ENCODE results near the gene KDM7A.
A peak's percentile ranks its signal among the peaks of the same experiment; 100 is the strongest.
"Not testable (repeated sequence)": the region's sequence is repeated elsewhere in the genome, so short reads cannot be mapped to it uniquely, and the experiment has no call there.

Gene KDM7A

DNA sequence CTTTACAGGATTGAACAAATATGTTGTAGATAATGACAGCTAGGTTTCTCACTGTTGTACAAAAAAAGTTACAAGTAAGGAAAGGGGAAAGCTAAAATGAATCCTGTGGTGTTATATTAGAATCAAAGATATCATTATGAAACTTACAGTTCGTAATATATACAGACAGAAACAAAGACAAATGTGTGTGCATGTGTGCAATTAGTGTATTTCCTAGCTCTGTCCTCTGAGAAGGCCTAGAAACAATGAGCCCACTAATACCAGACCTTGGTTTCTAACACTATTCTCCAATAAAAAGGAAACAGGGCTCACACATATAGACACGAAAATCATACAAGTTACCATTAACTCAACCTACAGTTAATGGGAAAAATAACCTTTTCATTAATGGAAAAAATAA lies 8.0 kb downstream of the KDM7A start:
- Histone ChIP-seq H3K4me3 (ENCODE audit: low read depth, low read length) (no peak overlapping the region), H3K4me1 (no peaks in the 10 kb centered on the region; the same call in 1 of the 2 replicates), H3K36me3 (no peaks in the 10 kb centered on the region), H3K9me3 (no peaks in the 10 kb centered on the region), H3K27me3 (no peaks in the 10 kb centered on the region)
- TF ChIP-seq, protein P1, sequence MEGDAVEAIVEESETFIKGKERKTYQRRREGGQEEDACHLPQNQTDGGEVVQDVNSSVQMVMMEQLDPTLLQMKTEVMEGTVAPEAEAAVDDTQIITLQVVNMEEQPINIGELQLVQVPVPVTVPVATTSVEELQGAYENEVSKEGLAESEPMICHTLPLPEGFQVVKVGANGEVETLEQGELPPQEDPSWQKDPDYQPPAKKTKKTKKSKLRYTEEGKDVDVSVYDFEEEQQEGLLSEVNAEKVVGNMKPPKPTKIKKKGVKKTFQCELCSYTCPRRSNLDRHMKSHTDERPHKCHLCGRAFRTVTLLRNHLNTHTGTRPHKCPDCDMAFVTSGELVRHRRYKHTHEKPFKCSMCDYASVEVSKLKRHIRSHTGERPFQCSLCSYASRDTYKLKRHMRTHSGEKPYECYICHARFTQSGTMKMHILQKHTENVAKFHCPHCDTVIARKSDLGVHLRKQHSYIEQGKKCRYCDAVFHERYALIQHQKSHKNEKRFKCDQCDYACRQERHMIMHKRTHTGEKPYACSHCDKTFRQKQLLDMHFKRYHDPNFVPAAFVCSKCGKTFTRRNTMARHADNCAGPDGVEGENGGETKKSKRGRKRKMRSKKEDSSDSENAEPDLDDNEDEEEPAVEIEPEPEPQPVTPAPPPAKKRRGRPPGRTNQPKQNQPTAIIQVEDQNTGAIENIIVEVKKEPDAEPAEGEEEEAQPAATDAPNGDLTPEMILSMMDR (IDR thresholded peaks at IDR 0.05; ENCODE audit: low read depth, low read length) = no peak
- no peak for DNase-seq

DNA sequence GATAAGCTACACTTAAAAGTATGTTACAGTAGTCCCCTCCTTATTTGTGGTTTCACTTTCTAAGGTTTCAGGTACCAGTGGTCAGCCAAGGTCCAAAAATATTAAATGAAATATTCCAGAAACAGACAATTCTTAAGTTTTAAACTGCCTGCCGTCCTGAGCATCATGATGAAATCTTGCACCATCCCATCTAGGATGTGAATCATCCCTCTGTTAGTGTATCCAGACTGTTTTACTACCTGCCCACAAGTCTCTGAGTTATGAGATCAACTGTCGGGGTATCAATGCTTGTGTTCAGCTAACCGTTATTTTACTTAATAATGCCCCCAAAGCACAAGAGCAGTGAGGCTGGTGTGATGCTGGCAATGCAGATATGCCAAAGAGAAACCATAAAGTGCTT lies 11.4 kb downstream of the KDM7A start:
- Histone ChIP-seq H3K36me3 (no peaks in the 10 kb centered on the region), H3K4me1 (peaks cover 4% of the 10 kb centered on the region), H3K27me3 (no peaks in the 10 kb centered on the region), H3K9me3 (no peaks in the 10 kb centered on the region), H3K4me3 (ENCODE audit: low read depth, low read length) (no peak overlapping the region)
- DNase-seq = no peak
- TF ChIP-seq, protein P1 (IDR thresholded peaks at IDR 0.05; ENCODE audit: low read depth, low read length) = no peak

DNA sequence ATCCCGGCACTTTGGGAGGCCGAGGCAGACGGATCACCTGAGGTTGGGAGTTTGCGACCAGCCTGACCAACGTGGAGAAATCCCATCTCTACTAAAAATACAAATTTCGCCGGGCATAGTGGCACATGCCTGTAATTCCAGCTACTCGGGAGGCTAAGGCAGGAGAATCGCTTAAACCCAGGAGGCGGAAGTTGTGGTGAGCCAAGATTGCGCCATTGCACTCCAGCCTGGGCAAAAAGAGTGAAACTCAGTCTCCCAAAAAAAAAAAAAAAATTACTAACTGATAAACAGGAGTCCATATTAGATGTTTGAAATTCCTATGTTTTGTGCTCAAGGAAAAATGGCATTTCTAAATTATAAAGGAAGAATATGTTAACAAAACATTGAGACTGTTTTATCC lies 14.7 kb downstream of the KDM7A start:
- not testable (repeated sequence) for H3K4me1 ChIP-seq; H3K9me3 ChIP-seq; H3K36me3 ChIP-seq; DNase-seq; H3K27me3 ChIP-seq; H3K4me3 ChIP-seq (ENCODE audit: low read depth, low read length)

DNA sequence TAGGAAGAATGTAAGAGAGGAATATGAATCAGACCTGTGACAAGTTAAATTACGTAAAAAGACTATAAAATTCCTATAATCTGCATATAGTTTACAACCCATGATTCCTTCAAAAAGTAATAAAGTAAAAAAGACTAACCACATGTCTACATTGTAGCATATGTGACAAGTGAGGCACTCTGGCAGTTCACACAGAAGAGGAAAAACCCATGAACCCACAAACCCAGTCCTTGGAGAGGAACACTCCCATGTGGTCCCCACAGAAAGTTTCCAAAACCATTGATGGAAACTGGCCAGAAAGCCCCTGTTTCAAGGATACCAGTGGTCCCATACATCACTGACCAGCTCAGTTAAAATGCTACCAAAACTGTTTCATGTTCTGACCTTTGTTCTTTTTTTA lies 15.7 kb downstream of the KDM7A start:
- DNase-seq = no peak
- H3K9me3 ChIP-seq = no peaks in the 10 kb centered on the region
- H3K4me1 ChIP-seq = peaks cover 9% of the 10 kb centered on the region
- H3K27me3 ChIP-seq = no peaks in the 10 kb centered on the region
- H3K36me3 ChIP-seq = no peaks in the 10 kb centered on the region
- H3K4me3 ChIP-seq (ENCODE audit: low read depth, low read length) = no peak overlapping the region
- TF ChIP-seq, protein P1 (IDR thresholded peaks at IDR 0.05; ENCODE audit: low read depth, low read length) = no peak

DNA sequence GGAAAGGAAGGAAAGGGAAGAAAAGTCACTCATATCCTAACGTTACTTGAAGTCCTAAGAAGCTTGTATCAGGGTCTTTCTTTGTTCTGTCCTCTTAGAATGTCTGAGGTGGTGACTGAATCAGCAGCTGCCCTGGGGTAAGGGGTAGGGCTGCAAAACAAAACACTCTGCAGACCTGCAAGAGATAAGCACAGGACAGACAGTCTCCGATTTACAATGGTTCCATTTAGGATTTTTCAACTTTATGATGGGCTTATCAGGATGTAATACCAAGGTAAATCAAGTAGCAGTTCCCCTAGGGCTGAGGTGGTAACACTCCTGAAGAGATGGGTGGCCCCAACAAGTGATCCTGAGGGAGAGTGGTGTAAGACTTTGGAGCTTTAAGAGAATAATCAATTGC lies 16.5 kb downstream of the KDM7A start:
- no peaks in the 10 kb centered on the region for H3K9me3 ChIP-seq
- H3K36me3 ChIP-seq = no peaks in the 10 kb centered on the region
- 0 out of 2 replicates have a peak overlapping the region, but pooled peaks have one; percentile 11 for H3K4me3 ChIP-seq (ENCODE audit: low read depth, low read length)
- no peaks in the 10 kb centered on the region for H3K27me3 ChIP-seq
- TF ChIP-seq, protein P1 (IDR thresholded peaks at IDR 0.05; ENCODE audit: low read depth, low read length) = no peak
- DNase-seq = no peak
- peaks cover 15% of the 10 kb centered on the region for H3K4me1 ChIP-seq

DNA sequence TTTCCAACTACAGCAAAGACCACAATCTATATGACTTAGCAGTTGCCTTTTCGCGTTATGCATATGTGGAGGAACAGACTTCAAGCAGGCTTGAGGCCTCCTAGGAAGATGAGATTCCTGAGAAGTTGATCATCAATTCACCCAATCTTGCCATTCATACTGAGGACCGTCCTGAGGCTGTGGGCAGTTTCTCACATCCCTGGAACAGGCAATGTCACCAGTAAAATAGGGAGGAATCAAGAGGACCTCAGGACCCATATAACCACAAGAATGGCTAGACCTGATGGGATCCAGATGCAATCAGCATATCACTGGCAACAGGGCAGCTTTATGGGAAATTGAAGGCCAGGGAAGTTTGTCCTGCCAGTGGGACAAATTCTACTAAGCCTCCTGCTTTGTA lies 17.3 kb downstream of the KDM7A start:
- TF ChIP-seq, protein P1 (IDR thresholded peaks at IDR 0.05; ENCODE audit: low read depth, low read length) = no peak
- no peak for DNase-seq

More for the DNA sequence above, 17.3 kb downstream of the KDM7A start:
- H3K27me3 ChIP-seq = no peaks in the 10 kb centered on the region
- H3K36me3 ChIP-seq = no peaks in the 10 kb centered on the region
- H3K4me1 ChIP-seq = peaks cover 17% of the 10 kb centered on the region
- H3K9me3 ChIP-seq = no peaks in the 10 kb centered on the region
- no peak overlapping the region for H3K4me3 ChIP-seq (ENCODE audit: low read depth, low read length)

Measured in BE2C (cell line).